NCI-H748 treated with DMSO at 0.1 percent for 48 hours (cell line): ENCODE results near the gene ACSL3.
"Not testable (repeated sequence)": the region's sequence is repeated elsewhere in the genome, so short reads cannot be mapped to it uniquely, and the experiment has no call there.

Experiments used
- DNase-seq: peaks from one replicate; lab custom pipeline; 2025; lab: John Stamatoyannopoulos, UW

ACSL3 gene

GRCh38 chr2:222851956-222852617 is 8.7 kb upstream of the ACSL3 start:
- no peak for DNase-seq

GRCh38 chr2:222854773-222855700 is 5.8 kb upstream of the ACSL3 start:
- DNase-seq = no peak

GRCh38 chr2:222859786-222860612 is 837 bp upstream of the ACSL3 start:
- peak; percentile 27 for DNase-seq

- DNase-seq = peak; percentile 17
These were observed 722 bp downstream of the ACSL3 start for GRCh38 chr2:222861411-222862105.

GRCh38 chr2:222862106-222862908 is 1.5 kb downstream of the ACSL3 start:
- DNase-seq = peak; percentile 43

GRCh38 chr2:222862909-222863544 is 2.2 kb downstream of the ACSL3 start:
- no peak for DNase-seq

- no peak for DNase-seq
These were observed 3.5 kb downstream of the ACSL3 start for GRCh38 chr2:222864296-222864695.

- DNase-seq = no peak
These were observed 4.5 kb downstream of the ACSL3 start for GRCh38 chr2:222865301-222865700.

GRCh38 chr2:222866358-222866960 is 5.6 kb downstream of the ACSL3 start:
- no peak for DNase-seq

GRCh38 chr2:222868560-222869251 is 7.9 kb downstream of the ACSL3 start:
- DNase-seq = not testable (repeated sequence)

GRCh38 chr2:222869252-222869560 is 8.4 kb downstream of the ACSL3 start:
- no peak for DNase-seq

- no peak for DNase-seq
These were observed 10.5 kb downstream of the ACSL3 start for GRCh38 chr2:222871291-222871690.

- no peak for DNase-seq
These were observed 11.7 kb downstream of the ACSL3 start for GRCh38 chr2:222872551-222872950.

- no peak for DNase-seq
These were observed 14.6 kb downstream of the ACSL3 start for GRCh38 chr2:222875482-222875881.

GRCh38 chr2:222876947-222877346 is 16.1 kb downstream of the ACSL3 start:
- no peak for DNase-seq

GRCh38 chr2:222877556-222878300 is 16.9 kb downstream of the ACSL3 start:
- no peak for DNase-seq

GRCh38 chr2:222878301-222878876 is 17.6 kb downstream of the ACSL3 start:
- no peak for DNase-seq

GRCh38 chr2:222878877-222879603 is 18.2 kb downstream of the ACSL3 start:
- no peak for DNase-seq
